ENCODE measurements around the gene MALSU1. TPM values are rescaled to one million over a fixed set of nuclear protein-coding genes. Genes with fewer than 3 reads are reported as not detected.

MALSU1 gene
- total and polyA plus RNA-seq, 2 of the 13 experiments (the other 11 are each of a cell fraction or from before 2014, with no cell fraction given): 72.0 to 141 TPM

- POLR2A ChIA-PET: interaction anchor here (0.5 to 2.5 kb wide), 17 partner anchors 13 to 178 kb away, joined by 3 to 49 read pairs (median 4); partner anchors contain the start of genes IGF2BP3 and MALSU1
- Histone ChIP-seq H3K27me3 (ENCODE audit: control insufficient read depth in 1 of 2, insufficient read depth in 2 of 2, low read length in 2 of 2) (no peaks in the 10 kb centered on the region), H3K4me1 (ENCODE audit: insufficient read depth, low read length) (peaks cover 66% of the 10 kb centered on the region), H3K9ac (ENCODE audit: insufficient read depth, low read depth, low read length) (peak overlapping the region; percentile 58), H3K4me2 (ENCODE audit: low read depth, low read length) (peak overlapping the region; percentile 74), H3K36me3 (replicated peaks in 1 of 2; ENCODE audit: control insufficient read depth in 1 of 2, insufficient read depth in 2 of 2, low read length in 2 of 2) (peaks cover 3 to 4% of the 10 kb centered on the region in 2 experiments; a peak in 2 of 5 replicates), H3K9me3 (ENCODE audit: low read length) (no peaks in the 10 kb centered on the region), H3K27ac (ENCODE audit: extremely low read length, insufficient read depth, low read length) (peak overlapping the region; percentile 82), H2AFZ (ENCODE audit: low read length) (no peak overlapping the region), H4K20me1 (ENCODE audit: insufficient read depth, low read length) (no peaks in the 10 kb centered on the region), H3K4me3 (replicated peaks in 1 of 3; ENCODE audit: insufficient read depth in 1 of 3, low read depth in 2 of 3, low read length in 3 of 3) (no peak overlapping the region; a peak in 2 of 6 replicates), H3K79me2 (ENCODE audit: insufficient read depth, low read length) (peaks cover 8% of the 10 kb centered on the region)
- peak; percentile 87 for ATAC-seq
- DNase-seq (ENCODE audit: low spot score): peak; percentile 74
- CTCF ChIA-PET (ENCODE audit: low intra/inter-chr PET ratio, low total read pairs): interaction anchor here (1.0 kb wide), 1 partner anchor 24 kb away, joined by 3 read pairs; no protein-coding TSS in a partner anchor
- FAIRE-seq: peak; percentile 47
- no TSS peak for BruUV-seq (replicated peaks)
- in situ Hi-C loops (cut with HindIII; ENCODE audit: extremely low pct_ligation_motif_present, low pct_unique_long_range_greater_than_20kb): no loop called here
- WGBS (ENCODE audit: low lambda C conversion rate): 26% methylated on average over 2 of the region's 2 CpGs
- intact Hi-C loops (cut with micrococcal nuclease; ENCODE audit: unreplicated experiment): loop anchor here (5.0 kb wide), 2 partner anchors 34 to 74 kb away; no protein-coding TSS in a partner anchor
- TF ChIP-seq ETS1 (CRISPR knock-in tag; IDR thresholded peaks at IDR 0.05) (no peak), WIZ (CRISPR knock-in tag; IDR thresholded peaks at IDR 0.05) (no peak), ZNF333 (CRISPR knock-in tag; IDR thresholded peaks at IDR 0.05; ENCODE audit: borderline replicate concordance) (no peak), TERF1 (CRISPR knock-in tag; IDR thresholded peaks at IDR 0.05) (no peak), ARID2 (CRISPR knock-in tag; IDR thresholded peaks at IDR 0.05; ENCODE audit: borderline replicate concordance) (no peak), ZFP36L1 (CRISPR knock-in tag; IDR thresholded peaks at IDR 0.05) (no peak), ZFP62 (CRISPR knock-in tag; IDR thresholded peaks at IDR 0.05) (no peak), CHCHD3 (CRISPR knock-in tag; IDR thresholded peaks at IDR 0.05) (no peak), NFRKB (IDR thresholded peaks at IDR 0.05) (no peak), ZBTB40 (IDR thresholded peaks at IDR 0.05) (no peak), ZBTB40 (CRISPR knock-in tag; IDR thresholded peaks at IDR 0.05) (no peak), ZNF839 (CRISPR knock-in tag; IDR thresholded peaks at IDR 0.05; ENCODE audit: borderline replicate concordance) (no peak), GFI1 (CRISPR knock-in tag; IDR thresholded peaks at IDR 0.05; ENCODE audit: borderline replicate concordance) (no peak)
Observed at GRCh38 chr7:23358152-23358674, 59.1 kb downstream of the MALSU1 start.
